Activated effector memory CD4-positive, alpha-beta T cell treated with anti-CD3 and anti-CD28 coated beads, Interleukin-2, amount 50 U/mL, for 16 hours (primary cell): Measurements from ENCODE around the gene KCNG2.

Experiments
- DNase-seq: peaks from one replicate; pipeline ENCODE4 v3.0.0-alpha.2; 2020

KCNG2 gene

GRCh38 chr18:79912409-79912991, 114.8 kb downstream of the KCNG2 start:
- DNase-seq, result peak; percentile 59

- peak; percentile 59 for DNase-seq
Measured at GRCh38 chr18:79912994-79913831, 115.5 kb downstream of the KCNG2 start.

GRCh38 chr18:79914614-79915160, 116.9 kb downstream of the KCNG2 start:
- peak; percentile 60 for DNase-seq

- DNase-seq, result peak; percentile 56
Measured at GRCh38 chr18:79915161-79916127, 117.7 kb downstream of the KCNG2 start.

GRCh38 chr18:79916128-79916494, 118.4 kb downstream of the KCNG2 start:
- no peak for DNase-seq

GRCh38 chr18:79916546-79917168, 118.9 kb downstream of the KCNG2 start:
- peak; percentile 53 for DNase-seq

- DNase-seq, result peak; percentile 56
Measured at GRCh38 chr18:79917169-79917852, 119.6 kb downstream of the KCNG2 start.

- DNase-seq, result peak; percentile 39
Measured at GRCh38 chr18:79917853-79918614, 120.3 kb downstream of the KCNG2 start.

GRCh38 chr18:79918615-79919011, 120.9 kb downstream of the KCNG2 start:
- peak; percentile 58 for DNase-seq

- peak; percentile 54 for DNase-seq
Measured at GRCh38 chr18:79919089-79919488, 121.4 kb downstream of the KCNG2 start.

GRCh38 chr18:79921984-79922965, 124.5 kb downstream of the KCNG2 start:
- DNase-seq, result peak; percentile 39

- peak; percentile 41 for DNase-seq
Measured at GRCh38 chr18:79922971-79923411, 125.3 kb downstream of the KCNG2 start.

- DNase-seq, result peak; percentile 44
Measured at GRCh38 chr18:79923896-79924585, 126.3 kb downstream of the KCNG2 start.

- DNase-seq, result peak; percentile 42
Measured at GRCh38 chr18:79924814-79925731, 127.3 kb downstream of the KCNG2 start.

GRCh38 chr18:79926306-79926705, 128.6 kb downstream of the KCNG2 start:
- peak; percentile 56 for DNase-seq

GRCh38 chr18:79926715-79927606, 129.2 kb downstream of the KCNG2 start:
- DNase-seq, result peak; percentile 60
